ENCODE data around the gene CCDC110.

Gene CCDC110

DNA sequence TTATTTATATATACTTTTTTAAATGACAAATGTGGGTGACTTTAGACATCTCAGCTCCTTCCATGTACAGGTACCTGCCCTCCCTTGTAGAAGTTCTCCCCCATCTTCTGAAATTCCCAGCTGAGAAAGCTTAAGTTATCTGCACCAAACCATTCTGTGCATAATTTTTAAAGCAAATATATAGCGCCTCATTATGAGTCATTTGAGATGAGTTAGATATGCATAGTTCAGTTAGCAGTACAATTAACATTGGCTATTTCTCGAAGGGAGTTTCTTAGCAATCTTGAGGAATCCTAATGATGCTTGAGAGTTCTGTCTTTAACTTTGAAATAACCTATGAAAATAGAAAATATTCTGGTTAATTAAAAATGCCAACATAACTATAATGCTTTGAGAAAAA, 26.3 kb downstream of the CCDC110 start:
- Histone ChIP-seq H3K4me3 (ENCODE audit: low read length) (no peak overlapping the region), H3K36me3 (ENCODE audit: insufficient read depth, low read depth, low read length) (no peaks in the 10 kb centered on the region), H3K27me3 (ENCODE audit: insufficient read depth, low read length) (no peaks in the 10 kb centered on the region), H3K9ac (ENCODE audit: low read depth, low read length) (no peak overlapping the region), H3K4me1 (ENCODE audit: insufficient read depth, low read length) (no peaks in the 10 kb centered on the region), H3K27ac (ENCODE audit: low read length) (no peak overlapping the region), H3K9me3 (ENCODE audit: insufficient read depth, low read depth, low read length) (no peaks in the 10 kb centered on the region)

DNA sequence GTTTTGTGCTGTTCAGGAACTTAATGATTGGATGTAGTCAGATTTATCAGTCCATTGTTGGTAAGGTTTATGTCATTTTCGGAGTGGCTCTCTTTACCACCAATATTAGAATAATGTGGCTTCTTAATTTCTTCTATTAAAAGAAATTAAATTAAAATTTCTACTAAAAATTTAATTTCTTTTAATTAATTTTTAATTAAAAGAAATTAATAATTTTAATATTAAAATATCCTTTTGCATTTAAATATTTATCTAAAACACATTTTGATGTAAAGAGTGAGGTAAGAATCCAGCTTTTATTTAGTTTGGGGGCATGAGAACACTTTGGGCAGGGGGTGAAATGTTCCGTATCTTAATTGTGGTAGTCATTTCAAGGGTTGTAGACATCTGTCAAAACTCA, 30.1 kb downstream of the CCDC110 start:
- no peak overlapping the region for H3K4me3 ChIP-seq (ENCODE audit: low read length)
- H3K9ac ChIP-seq (ENCODE audit: low read depth, low read length): no peak overlapping the region
- no peaks in the 10 kb centered on the region for H3K36me3 ChIP-seq (ENCODE audit: insufficient read depth, low read depth, low read length)
- no peaks in the 10 kb centered on the region for H3K9me3 ChIP-seq (ENCODE audit: insufficient read depth, low read depth, low read length)
- no peaks in the 10 kb centered on the region for H3K27me3 ChIP-seq (ENCODE audit: insufficient read depth, low read length)
- no peaks in the 10 kb centered on the region for H3K4me1 ChIP-seq (ENCODE audit: insufficient read depth, low read length)
- no peak overlapping the region for H3K27ac ChIP-seq (ENCODE audit: low read length)

DNA sequence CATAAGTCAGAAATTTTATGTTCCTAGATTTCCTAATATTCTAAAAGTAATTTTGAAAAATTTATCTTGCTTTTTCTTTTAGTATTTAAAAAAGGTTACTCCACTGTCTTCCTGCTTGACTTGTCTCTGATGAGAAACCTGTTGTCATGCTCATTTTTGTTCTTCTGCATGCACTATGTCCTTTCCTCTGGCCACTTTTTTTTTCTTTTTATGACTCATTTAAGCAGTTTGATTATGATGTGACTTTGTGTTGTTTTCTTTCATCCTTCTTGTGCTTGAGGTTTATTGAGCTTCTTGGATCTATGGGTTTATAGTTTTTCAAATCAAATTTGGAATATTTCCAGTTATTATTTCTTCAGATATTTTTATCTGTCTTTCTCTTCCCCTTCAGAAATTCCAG, 33.7 kb downstream of the CCDC110 start:
- H3K27me3 ChIP-seq (ENCODE audit: insufficient read depth, low read length): no peaks in the 10 kb centered on the region
- H3K4me3 ChIP-seq (ENCODE audit: low read length): no peak overlapping the region
- H3K9ac ChIP-seq (ENCODE audit: low read depth, low read length): no peak overlapping the region
- H3K4me1 ChIP-seq (ENCODE audit: insufficient read depth, low read length): no peaks in the 10 kb centered on the region
- H3K9me3 ChIP-seq (ENCODE audit: insufficient read depth, low read depth, low read length): no peaks in the 10 kb centered on the region
- H3K36me3 ChIP-seq (ENCODE audit: insufficient read depth, low read depth, low read length): no peaks in the 10 kb centered on the region
- H3K27ac ChIP-seq (ENCODE audit: low read length): no peak overlapping the region

DNA sequence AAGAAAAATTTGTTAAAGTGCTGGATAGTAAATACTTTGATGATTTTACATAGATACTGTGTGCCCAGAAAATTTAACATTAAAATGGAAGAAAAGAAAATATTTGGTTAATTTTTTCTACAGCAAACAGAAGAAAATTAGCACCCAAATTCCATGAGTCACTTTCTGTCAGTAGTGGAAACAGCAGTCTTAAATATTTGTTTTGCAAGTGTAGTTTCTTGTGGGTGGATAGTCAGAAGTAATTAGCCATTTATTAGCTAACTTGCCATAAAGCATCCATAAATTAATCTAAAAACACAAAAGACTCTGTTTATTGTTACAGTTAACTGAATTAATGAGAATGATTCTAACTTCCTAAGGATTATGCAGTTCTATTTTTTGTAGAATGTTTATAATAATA, 36.1 kb downstream of the CCDC110 start:
- H3K9me3 ChIP-seq (ENCODE audit: insufficient read depth, low read depth, low read length): no peaks in the 10 kb centered on the region
- H3K36me3 ChIP-seq (ENCODE audit: insufficient read depth, low read depth, low read length): no peaks in the 10 kb centered on the region
- H3K27ac ChIP-seq (ENCODE audit: low read length): no peak overlapping the region
- no peak overlapping the region for H3K4me3 ChIP-seq (ENCODE audit: low read length)
- H3K9ac ChIP-seq (ENCODE audit: low read depth, low read length): no peak overlapping the region
- no peaks in the 10 kb centered on the region for H3K4me1 ChIP-seq (ENCODE audit: insufficient read depth, low read length)
- no peaks in the 10 kb centered on the region for H3K27me3 ChIP-seq (ENCODE audit: insufficient read depth, low read length)

DNA sequence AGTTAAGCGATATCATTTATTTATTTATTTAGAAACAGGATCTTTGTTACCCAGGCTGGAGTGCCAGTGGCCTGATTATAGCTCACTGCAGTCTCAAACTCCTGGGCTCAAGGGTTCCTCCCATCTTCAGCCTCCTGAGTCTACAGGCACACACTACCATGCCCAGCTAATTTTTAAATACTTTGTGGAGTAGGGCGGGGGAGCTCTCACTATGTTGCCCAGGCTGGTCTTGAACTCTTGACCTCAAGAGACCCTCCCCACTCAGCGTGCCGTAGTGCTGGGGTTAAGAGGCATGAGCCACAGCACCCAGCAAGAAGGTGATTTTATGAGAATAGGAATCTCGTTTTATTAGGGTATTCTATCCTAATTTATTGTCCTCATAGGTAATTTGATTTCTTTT, 41.9 kb downstream of the CCDC110 start:
- no peak overlapping the region for H3K27ac ChIP-seq (ENCODE audit: low read length)

DNA sequence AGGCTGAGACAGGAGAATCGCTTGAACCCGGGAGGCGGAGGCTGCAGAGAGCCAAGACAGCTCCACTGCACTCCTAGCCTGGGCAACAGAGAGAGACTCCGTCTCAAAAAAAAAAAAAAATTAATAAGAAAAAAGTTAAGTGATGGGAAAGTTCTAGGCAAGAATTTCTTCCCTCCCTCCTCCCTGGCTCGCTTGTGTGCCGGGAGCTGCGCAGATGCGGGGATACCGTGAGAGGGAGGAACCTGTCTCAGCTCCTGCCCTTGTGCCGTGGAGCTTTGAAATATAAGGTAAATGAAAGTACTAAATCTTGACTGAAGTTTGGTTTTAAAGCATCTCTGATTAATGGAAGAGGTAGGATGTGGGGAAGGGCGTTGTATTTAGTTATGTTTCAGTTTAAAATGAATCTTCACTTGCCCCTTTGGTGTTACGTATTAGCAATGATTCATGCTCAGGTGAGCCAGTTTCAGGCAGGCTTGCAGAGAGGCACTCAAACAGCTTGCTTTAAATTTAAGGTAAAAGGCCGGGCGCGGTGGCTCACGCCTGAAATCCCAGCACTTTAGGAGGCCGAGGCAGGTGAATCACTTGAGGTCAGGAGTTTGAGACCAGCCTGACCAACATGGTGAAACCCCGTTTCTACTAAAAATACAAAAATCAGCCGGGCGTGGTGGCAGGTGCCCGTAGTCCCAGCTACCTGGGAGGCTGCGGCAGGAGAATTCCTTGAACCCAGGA, 44.4 kb downstream of the CCDC110 start:
- H3K27me3 ChIP-seq (ENCODE audit: insufficient read depth, low read length): no peaks in the 10 kb centered on the region
- no peak overlapping the region for H3K4me3 ChIP-seq (ENCODE audit: low read length)
- H3K9ac ChIP-seq (ENCODE audit: low read depth, low read length): no peak overlapping the region
- no peaks in the 10 kb centered on the region for H3K9me3 ChIP-seq (ENCODE audit: insufficient read depth, low read depth, low read length)
- H3K36me3 ChIP-seq (ENCODE audit: insufficient read depth, low read depth, low read length): no peaks in the 10 kb centered on the region; the same call in 1 of the 2 replicates
- no peak overlapping the region for H3K27ac ChIP-seq (ENCODE audit: low read length)
- H3K4me1 ChIP-seq (ENCODE audit: insufficient read depth, low read length): peaks cover 7% of the 10 kb centered on the region

More for the DNA sequence above, 41.9 kb downstream of the CCDC110 start:
- Histone ChIP-seq H3K9ac (ENCODE audit: low read depth, low read length) (no peak overlapping the region), H3K36me3 (ENCODE audit: insufficient read depth, low read depth, low read length) (no peaks in the 10 kb centered on the region), H3K4me3 (ENCODE audit: low read length) (no peak overlapping the region), H3K27me3 (ENCODE audit: insufficient read depth, low read length) (no peaks in the 10 kb centered on the region), H3K9me3 (ENCODE audit: insufficient read depth, low read depth, low read length) (no peaks in the 10 kb centered on the region), H3K4me1 (ENCODE audit: insufficient read depth, low read length) (peaks cover 6% of the 10 kb centered on the region)

DNA sequence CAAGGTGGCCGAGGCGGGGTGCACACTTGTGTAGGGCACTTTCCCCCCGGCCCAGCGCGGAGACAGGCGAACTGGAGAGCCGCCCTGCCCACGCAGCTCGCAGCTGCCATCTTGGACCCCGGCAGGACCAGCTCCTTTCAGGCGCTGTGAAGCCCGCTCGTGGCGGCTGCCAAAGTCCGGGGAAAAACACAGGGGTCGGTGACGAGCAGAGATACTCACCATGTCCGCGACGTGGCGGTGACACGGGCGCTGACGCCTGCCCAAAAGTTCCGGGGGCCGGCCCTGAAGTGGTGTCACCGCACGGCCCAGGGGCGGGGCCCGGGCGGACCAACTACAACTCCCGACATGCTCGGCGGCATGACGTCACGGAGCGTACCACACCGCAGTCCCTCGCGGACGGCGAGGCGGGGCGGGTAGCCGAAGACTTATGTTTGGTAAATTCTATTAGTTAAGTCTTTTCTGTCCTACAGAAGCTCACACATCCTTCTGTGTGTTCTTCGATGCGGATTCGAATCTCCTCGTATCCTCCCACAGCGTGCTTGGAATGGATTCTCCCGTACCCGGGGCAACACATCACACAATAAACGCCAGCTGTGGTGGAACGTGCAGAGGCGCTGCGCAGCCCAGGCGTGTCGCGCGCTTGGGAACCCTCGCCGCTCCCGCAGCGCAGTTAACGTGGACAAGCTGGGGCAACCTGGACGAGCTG, 45.7 kb downstream of the CCDC110 start, which contains the start of gene UFSP2:
TSS of gene UFSP2 (minus strand) at position 318 of the 706 bp plus-strand sequence. CDS start at position 222, 96 bp downstream.
- peak within 1 kb of the TSS; percentile 19 for H3K27ac ChIP-seq (ENCODE audit: low read length)
- no peaks in the 10 kb centered on the region for H3K9me3 ChIP-seq (ENCODE audit: insufficient read depth, low read depth, low read length)
- peaks cover 7% of the 10 kb centered on the region for H3K4me1 ChIP-seq (ENCODE audit: insufficient read depth, low read length)
- no peaks in the 10 kb centered on the region; the same call in 1 of the 2 replicates for H3K36me3 ChIP-seq (ENCODE audit: insufficient read depth, low read depth, low read length)
- H3K9ac ChIP-seq (ENCODE audit: low read depth, low read length): peak within 1 kb of the TSS; percentile 84
- peak within 1 kb of the TSS; percentile 99 for H3K4me3 ChIP-seq (ENCODE audit: low read length)
- no peaks in the 10 kb centered on the region for H3K27me3 ChIP-seq (ENCODE audit: insufficient read depth, low read length)

DNA sequence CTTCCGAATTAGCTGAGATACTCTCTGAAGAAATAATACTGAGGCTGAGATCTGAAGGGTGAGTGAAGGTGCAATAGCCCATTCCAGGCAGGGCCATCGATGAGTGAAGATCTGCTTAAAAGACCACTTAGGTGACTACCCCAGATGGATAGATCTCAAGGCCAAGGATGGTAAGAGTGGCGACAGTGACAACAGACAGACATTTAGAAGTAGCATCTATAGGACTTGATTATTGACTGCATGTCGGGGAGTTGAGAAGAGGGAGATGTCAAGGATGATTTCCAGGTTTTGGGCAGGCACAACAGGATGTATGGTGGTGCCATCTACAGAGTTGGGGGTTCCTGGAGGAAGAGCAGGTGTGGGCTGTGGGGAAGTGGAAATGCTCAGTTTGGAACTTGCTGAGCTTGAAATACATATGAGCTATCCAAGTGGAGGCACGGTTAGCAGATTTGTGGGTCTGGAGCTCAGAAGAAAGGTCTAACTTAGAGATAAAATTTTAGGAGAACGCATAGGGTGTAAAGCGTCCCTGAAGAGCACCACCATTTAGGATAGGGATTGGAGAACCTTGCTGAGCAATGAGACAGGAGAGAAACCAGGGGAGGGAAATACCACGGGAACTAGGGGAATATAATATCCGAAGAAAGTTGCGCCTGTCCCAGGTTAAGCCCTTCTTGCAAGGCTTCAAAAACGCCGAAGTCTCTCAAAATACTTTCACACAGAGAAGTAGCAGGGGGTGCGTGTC, 46.5 kb downstream of the CCDC110 start:
- Histone ChIP-seq H3K4me1 (ENCODE audit: insufficient read depth, low read length) (peaks cover 7% of the 10 kb centered on the region), H3K4me3 (ENCODE audit: low read length) (peak overlapping the region; percentile 99), H3K36me3 (ENCODE audit: insufficient read depth, low read depth, low read length) (no peaks in the 10 kb centered on the region; the same call in 1 of the 2 replicates), H3K27me3 (ENCODE audit: insufficient read depth, low read length) (no peaks in the 10 kb centered on the region), H3K9ac (ENCODE audit: low read depth, low read length) (peak overlapping the region; percentile 84), H3K9me3 (ENCODE audit: insufficient read depth, low read depth, low read length) (no peaks in the 10 kb centered on the region), H3K27ac (ENCODE audit: low read length) (peak overlapping the region; percentile 19)

DNA sequence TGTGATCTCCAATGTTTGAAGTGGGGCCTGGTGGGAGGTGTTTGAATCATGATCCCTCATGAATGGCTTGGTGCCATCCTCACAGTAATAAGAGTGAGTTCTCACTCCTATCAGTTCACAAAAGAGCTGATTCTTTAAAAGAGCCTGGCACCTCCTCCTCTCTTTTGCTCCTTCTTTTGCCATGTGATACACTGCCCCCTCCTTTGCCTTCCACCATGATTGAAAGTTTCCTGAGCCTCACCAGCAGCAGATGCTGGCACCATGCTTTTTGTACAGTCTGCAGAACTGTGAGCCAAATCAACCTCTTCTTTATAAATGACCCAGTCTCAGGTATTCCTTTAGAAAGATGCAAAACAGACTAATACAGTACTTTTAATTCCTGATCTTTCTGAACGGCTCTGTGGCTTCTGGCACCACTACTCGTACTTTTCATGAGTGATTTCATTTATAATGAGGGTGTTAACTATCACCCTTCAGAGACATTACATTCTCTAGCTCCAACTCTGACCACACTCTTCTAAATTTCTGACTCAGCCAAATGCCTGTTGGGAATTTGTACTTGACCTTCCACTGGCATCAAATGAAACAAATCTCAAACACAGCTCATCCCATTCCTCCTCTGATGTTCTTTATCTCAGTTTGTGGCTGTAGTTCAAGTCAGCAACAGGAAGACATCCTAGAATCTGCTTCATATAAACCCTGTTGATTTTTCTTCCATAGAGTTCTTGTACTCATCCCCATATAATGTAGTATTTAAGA, 50.0 kb downstream of the CCDC110 start:
- Histone ChIP-seq H3K9ac (ENCODE audit: low read depth, low read length) (no peak overlapping the region), H3K4me1 (ENCODE audit: insufficient read depth, low read length) (peaks cover 7% of the 10 kb centered on the region), H3K4me3 (ENCODE audit: low read length) (no peak overlapping the region), H3K9me3 (ENCODE audit: insufficient read depth, low read depth, low read length) (no peaks in the 10 kb centered on the region), H3K27me3 (ENCODE audit: insufficient read depth, low read length) (no peaks in the 10 kb centered on the region), H3K36me3 (ENCODE audit: insufficient read depth, low read depth, low read length) (peaks cover 17% of the 10 kb centered on the region; the same call in 1 of the 2 replicates), H3K27ac (ENCODE audit: low read length) (no peak overlapping the region)

DNA sequence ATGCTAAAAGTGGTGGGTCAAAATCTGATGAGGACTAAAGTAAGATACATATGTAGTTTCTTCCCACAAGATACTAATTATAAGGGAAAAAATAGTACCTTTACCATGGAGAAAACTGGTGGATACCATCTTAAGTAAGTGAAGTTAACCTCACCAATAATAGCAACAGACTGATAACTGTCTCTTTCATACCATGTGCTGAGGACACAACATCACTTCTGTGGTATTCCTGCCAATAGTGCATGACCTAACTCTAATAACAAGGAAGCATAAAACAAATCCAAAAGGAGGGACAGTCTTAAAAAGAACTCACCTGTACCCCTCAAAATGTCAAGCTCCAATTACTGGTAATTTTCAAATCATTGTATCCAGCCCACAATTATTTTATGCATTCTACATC, 54.6 kb downstream of the CCDC110 start:
- H3K36me3 ChIP-seq (ENCODE audit: insufficient read depth, low read depth, low read length): peaks cover 46% of the 10 kb centered on the region
- no peaks in the 10 kb centered on the region for H3K9me3 ChIP-seq (ENCODE audit: insufficient read depth, low read depth, low read length)
- no peak overlapping the region for H3K4me3 ChIP-seq (ENCODE audit: low read length)
- H3K27ac ChIP-seq (ENCODE audit: low read length): no peak overlapping the region
- no peaks in the 10 kb centered on the region for H3K27me3 ChIP-seq (ENCODE audit: insufficient read depth, low read length)
- no peaks in the 10 kb centered on the region for H3K4me1 ChIP-seq (ENCODE audit: insufficient read depth, low read length)
- no peak overlapping the region for H3K9ac ChIP-seq (ENCODE audit: low read depth, low read length)

DNA sequence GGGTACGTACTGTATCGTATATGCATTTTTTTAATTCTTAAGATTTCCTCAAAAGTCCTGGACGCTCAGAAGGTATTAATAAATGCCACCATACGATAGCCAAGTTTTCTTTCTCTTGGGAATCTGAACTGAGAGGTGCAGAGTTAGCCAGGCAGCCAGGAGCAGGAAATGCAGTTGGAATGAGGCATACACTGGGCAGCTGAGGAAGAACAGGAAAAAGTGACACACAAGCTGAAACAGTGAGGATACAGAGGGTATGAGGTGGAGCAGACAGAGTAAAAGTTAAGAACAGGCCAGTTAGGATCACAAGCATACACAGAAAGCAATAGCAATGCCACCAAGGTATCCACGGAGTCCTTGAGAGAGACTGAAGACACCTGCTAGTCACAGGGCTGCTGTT, 59.1 kb downstream of the CCDC110 start:
- no peaks in the 10 kb centered on the region; the same call in 1 of the 2 replicates for H3K9me3 ChIP-seq (ENCODE audit: insufficient read depth, low read depth, low read length)
- H3K4me3 ChIP-seq (ENCODE audit: low read length): no peak overlapping the region
- H3K27me3 ChIP-seq (ENCODE audit: insufficient read depth, low read length): no peaks in the 10 kb centered on the region
- no peaks in the 10 kb centered on the region for H3K4me1 ChIP-seq (ENCODE audit: insufficient read depth, low read length)
- no peak overlapping the region for H3K9ac ChIP-seq (ENCODE audit: low read depth, low read length)
- peaks cover 59% of the 10 kb centered on the region for H3K36me3 ChIP-seq (ENCODE audit: insufficient read depth, low read depth, low read length)
- no peak overlapping the region for H3K27ac ChIP-seq (ENCODE audit: low read length)

Measured in iPS-20b (cell line).